GM19328 (cell line): ENCODE measurements around the gene RELCH.

ENCODE experiments used
- ATAC-seq: cut with Tn5 transposase; IDR thresholded peaks from one replicate; pipeline ENCODE4 v1.9.1; 2021; ENCODE audit warnings: mild to moderate bottlenecking, moderate library complexity; ENCODE audit not compliant: unreplicated experiment

Gene RELCH

DNA sequence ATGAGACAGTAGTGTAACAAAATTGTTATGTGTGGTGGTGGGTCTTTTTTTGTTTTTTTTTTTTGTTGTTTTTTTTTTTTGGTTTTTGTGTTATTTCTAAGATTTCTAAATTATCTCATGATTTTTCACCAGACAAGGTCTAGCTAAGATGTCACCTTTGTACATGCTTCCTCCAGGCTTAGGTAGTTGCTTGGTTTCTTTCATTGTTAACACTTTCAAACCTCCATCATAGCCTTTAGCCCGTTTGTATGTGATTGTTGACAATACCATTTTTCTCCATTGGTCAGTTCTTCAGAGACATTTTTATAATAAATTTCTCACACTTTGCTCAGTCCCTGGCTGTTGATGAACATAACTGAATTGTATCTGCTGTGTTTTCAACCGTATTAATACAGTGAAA, 2.2 kb downstream of the RELCH start:
- ATAC-seq: no peak

DNA sequence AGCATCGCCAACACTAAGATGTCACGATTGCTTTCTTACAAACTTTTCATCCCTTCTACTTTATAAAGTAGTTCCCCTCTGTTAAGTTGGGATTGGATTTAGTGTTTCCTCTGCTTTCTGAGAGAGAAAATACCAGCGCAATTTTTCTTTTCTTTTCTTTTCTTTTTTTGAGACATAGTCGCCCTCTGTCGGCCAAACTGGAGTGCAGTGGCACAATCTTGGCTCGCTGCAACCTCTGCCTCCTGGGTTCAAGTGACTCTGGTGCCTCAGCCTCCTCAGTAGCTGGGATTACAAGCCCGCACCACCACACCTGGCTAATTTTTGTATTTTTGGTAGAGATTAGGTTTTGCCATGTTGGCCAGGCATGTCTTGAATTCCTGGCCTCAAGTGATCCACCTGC, 9.0 kb downstream of the RELCH start:
- no peak for ATAC-seq

DNA sequence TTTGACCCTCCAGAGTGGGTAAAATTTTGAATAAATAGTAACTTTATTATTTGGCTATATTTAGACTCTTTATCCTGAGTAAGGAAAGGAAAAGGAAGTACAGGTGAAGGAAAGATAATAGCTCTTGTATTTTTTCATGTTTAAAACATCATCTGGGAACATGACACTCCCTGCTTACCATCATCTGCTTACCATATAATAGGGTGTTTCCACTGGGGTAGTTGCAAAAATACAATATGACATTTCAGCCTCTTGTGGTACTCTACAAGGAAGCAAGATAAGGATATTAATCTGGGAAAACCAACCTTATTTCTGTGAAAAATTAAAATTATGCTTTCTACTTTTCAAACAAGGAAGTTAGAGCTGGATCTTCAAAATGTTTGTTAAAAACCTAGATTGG, 9.9 kb downstream of the RELCH start:
- no peak for ATAC-seq

DNA sequence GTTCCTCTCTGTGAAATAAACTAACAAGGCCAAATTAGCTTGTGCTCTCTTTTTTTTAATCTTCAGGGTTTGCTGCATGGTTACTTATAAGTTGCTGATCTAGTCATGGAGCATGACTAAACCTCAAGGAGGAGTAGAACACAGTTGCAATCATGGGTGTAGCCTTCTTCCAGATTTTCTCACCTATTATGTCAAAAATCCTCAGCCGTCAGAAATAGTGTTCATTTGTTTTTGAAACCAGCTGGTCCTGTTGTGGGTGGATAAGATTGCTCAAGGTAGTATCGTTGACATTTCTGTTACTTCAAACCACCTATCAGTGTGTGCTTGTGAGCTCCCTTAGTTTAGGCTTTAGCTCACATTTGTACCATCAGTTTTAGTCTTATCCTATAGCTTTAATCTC, 11.2 kb downstream of the RELCH start:
- no peak for ATAC-seq

DNA sequence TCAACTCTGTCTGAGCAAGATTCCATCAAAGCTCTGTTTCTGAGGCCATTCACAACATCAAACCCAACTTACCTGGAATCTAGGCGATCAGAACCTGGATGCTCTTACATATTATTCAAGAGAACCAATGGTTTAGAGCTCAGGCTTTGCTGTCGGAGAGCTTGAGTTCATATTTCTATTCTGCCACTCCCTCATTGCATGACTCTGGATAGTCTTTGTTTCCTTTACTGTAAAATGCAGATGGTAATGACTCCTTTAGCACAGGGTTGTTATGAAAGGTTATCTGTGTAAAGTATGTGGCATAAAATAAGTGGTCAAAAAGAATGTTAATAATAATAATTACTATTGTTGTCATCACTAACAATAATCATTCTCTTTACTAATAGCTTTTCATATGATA, 12.6 kb downstream of the RELCH start:
- ATAC-seq: no peak

DNA sequence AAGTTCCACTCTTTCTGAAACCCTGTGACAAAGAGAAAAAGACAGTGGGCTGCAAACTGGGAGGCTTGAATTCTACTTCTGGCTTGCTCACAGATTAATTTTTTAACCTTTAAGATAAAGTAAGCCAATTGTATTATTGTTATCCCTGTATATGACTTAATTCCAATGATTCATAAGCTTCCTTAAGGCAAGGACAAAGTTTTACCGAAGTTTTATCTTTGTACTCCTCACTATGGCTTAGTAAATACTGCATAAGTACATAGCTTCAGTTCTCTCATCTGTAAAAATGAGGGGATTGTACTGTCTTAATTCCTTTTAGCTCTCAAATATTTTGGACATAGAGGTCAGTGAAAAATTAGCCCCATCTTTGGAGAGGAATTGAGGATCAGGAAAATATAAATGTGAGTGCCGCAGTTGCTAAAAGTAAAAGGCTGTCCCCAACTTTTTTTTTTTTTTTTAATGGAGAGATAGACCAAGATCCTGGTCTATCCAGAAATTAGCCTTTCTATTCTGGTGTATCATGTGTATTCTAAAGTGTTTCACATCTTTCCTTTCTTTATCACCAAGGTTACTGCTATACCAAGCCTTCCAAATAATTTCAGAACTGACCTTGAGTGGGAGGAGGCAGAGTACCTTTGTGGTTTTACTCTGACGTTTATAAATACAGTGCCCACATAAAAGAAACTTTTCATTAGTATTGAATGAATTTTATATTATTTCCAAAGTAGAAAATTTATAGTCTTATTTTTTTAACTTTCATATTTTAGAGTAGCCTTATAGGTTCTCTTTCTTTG, 13.3 kb downstream of the RELCH start:
- ATAC-seq: no peak

DNA sequence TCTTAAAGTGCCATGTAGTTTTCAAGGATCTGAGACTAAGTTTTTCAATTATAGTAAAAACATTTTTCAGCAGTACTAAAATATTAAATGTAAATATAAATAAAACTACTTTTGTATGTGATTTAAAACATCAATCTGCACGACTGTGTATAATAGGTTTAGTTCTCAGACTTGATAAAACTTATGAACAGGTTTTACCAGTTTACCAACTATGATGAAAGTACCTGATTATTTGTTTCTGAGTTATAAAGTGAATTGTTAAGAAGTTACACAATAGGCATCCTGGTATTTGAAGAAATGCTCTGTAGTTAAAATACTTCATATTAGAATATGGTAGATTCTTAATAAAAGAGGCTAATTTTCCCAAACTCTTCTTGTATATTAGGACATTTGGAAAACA, 14.8 kb downstream of the RELCH start:
- no peak for ATAC-seq

DNA sequence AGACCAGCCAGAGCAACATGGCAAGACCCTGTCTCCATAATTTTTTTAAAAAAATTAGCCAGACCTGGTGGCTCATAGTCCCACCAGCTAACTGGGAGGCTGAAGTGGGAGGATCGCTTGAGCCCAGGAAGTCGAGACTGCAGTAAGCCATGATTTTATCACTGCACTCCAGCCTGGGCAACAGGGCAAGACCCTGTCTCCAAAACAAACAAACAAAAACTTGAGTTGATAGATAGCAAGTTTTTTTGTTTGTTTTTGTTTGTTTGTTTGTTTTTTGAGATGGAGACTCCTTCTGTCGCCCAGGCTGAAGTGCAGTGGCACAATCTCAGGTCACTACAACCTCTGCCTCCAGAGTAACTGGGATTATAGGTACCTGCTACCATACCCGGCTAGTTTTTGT, 18.8 kb downstream of the RELCH start:
- no peak for ATAC-seq

DNA sequence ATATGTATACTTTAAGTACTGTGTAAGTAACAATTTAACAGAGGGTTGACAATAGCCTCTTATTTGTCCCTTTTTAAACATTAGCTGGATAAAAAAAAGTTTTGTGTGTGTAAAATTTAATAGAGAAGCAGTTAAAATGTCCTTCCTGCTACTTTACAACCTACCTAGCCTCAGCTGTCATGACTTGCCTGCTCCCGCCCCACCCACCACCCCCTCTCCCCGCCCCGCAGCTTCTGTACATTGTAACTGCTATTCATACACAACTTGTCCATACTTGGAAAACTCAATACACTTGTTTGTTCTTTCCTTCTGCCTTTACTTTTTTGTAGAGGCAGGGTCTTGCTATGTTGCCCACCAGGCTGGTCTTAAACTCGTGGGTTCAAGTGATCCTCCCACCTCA, 19.5 kb downstream of the RELCH start:
- ATAC-seq: no peak

DNA sequence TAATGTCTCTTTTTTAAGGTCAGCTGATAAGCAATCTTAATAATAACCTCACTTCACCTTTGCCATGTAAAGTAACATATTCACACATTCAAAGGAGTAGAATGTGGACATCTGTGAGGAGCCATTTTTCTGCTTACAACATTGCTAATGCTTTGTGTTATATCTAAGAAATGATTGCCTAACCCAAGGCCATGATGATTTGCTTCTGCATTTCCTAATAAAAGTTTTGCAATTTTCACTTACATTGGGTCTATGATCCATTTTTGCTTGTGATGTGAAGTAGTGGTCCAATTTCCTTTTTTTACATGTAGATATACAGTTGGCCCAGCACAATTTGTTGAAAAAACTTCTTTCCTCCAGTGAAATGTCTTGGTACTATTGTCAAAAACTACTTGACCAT, 22.0 kb downstream of the RELCH start:
- no peak for ATAC-seq

DNA sequence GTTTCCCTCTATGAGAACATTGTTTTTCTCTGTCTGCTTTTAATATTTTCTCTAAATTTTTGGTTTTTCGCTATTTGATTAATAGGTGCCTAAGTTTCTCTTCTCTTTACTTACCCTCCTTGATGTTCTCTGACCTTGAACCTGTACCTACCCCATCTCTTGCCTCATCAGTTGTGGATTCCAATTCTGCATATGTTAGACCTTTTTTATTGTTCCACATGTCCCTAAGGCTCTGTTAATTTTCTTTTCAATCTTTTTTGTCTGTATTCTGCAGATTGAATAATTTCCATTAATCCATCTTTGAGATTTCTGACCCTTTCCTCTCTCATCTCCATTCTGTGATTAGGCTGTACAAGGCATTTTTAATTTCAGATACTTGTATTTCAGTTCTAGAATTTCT, 23.1 kb downstream of the RELCH start:
- no peak for ATAC-seq

DNA sequence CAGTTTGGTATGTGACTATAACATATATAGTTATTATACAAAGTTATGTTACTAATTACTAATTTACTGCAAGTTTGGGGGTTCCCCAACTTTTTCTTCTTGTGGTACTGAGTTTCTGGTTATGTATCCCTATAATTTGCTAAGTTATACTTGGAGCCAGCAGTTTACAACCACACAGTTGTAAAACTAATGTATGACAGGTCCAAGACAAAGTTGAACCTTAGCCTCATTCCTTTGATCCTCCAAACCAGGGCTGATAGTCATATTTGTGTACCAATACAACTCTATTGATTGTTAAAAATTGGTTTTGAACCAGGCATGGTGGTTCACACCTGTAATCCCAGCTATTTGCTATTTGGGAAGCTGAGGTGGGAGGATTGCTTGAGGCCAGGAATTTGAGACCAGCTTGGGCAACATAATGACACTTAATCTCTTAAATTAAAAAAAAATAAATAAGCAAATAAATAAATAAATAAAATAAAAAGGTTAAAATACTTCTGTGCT, 24.3 kb downstream of the RELCH start:
- no peak for ATAC-seq

DNA sequence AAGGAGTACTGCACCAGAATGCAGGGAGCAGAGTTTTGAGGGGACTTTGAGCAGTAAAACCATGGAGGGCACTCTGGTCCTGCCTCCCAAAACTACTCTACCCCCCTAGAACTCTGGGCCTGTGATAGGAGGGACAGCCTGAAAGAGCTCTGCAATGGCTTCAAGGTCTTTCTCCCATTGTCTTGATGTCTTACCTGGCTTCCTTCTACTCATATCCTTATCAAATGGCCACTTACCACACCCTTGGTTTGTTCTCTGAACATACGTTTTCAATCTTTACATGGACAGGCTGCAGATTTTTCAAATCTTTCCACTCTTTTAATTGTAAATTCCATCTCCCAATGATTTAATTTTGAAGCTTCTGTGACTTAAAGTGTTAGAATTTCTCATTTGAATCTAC, 27.7 kb downstream of the RELCH start:
- no peak for ATAC-seq

DNA sequence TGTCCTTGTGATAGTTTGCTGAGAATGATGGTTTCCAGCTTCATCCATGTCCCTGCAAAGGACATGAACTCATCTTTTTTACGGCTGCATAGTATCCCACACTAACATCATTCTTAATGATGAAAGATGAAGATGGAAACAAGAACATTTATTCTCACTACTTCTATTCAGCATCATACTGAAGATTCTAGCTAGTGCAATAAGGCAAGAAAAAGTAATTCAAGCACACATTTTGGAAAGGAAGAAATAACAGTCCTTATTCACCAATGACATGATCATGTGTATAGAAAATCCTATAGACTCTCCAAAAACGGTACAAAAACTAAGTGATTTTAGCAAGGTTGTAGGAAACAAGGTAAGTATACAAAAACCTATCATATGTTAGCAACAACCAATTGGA, 37.2 kb downstream of the RELCH start:
- no peak for ATAC-seq

DNA sequence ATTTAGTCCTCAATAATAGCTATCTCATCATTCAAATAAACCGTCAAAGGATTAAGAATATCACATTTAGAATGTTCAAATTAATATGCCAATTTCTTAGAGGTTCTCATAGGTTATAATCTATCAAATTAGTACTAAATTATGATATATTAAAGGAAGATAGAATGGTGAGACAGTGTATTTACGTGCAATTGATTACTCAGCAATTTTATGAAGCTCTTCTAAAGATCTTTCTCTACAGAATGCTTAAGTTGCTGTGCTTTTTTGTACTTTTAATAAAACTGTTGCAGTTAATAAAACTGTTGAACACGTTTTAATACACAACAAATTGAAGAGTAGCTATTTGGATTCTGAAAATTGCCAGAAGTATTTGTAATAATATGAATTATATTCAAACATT, 39.0 kb downstream of the RELCH start:
- ATAC-seq: no peak

DNA sequence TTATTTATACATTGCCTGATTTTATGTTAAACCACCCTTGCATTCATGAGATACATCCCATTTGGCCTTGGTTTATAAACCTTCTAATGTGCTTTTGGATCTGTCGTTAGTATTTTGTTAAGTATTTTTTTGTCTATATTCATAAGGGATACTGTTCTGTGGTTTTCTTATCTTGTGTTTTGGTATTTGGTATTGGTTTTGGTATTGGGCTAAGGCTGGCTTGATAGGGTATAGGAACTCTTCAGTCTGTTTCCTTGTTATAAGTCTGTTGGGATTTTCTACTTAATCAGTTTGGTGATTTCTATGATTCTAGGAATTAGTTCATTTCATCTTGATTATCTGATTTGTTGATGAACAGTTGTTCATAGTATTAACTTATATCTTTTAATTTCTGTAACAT, 49.2 kb downstream of the RELCH start:
- no peak for ATAC-seq

DNA sequence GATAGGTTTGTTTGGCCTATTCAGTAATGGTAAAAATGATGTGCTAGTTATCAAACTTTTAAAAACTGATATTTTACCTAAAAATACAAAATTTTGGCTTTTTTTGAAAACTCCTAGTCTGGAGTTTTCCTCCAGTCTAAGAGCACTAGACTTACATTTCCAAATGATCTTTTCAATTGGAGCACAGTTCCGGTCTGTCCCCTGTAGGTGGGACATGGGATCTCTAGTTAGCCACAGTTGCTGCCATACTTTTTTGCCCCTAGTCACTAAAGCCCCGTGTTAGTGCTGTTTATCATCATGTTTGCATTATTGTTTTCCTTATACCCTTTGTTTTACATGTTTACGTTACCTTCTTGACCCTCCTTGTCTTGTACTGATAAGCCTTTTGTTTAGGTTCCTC, 52.4 kb downstream of the RELCH start:
- ATAC-seq: no peak

DNA sequence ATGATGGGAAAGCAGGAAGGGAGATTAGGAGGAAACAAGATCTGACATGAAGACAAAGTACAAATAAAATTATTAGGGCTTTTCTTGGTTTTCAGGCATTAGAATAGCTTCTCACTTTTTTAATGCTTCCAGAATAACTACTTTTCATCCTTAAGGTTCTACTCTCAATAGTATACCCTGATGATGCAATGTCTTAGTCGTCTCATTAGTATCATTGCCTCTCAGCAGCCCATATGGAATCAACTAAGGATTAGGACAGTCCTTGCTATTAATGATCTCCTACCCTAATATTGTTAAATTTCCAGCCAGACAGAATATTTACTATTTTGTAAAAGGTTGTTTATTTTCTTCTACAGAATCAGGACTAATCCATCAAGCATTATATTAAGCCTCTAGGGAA, 55.9 kb downstream of the RELCH start:
- ATAC-seq: no peak

DNA sequence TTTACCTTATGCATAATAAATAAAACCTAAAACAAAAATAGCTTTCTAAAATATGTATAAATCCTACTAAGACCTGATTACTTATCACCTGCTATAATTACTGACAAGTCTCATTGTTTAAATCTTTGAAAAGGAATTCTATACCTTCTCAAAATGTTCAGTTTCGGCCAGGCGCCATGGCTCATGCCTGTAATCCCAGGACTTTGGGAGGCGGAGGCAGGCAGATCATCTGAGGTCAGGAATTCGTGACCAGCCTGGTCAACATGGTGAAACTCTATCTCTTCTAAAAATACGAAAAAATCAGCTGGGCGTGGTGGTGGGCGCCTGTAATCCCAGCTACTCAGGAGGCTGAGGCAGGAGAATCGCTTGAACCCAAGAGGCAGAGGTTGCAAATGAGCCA, 58.1 kb downstream of the RELCH start:
- no peak for ATAC-seq

DNA sequence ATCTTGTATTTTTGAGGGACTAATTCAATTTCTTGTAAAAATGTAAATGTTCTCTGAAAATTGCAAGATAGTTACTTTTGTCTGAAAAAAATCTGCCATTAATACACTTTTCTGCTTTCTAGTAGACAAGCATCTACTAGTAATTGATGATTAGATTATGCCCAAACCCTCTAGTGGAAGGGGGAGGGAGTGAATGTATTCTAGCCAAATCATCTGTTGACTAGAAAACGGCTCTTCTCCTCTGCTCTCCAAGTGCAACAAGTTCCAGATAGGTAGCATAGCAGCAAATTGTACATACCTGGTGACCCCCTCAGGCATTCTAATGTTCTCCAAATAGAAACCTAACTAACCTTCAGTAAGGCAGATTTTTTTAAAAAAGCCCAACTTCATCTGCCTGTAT, 58.6 kb downstream of the RELCH start:
- no peak for ATAC-seq

DNA sequence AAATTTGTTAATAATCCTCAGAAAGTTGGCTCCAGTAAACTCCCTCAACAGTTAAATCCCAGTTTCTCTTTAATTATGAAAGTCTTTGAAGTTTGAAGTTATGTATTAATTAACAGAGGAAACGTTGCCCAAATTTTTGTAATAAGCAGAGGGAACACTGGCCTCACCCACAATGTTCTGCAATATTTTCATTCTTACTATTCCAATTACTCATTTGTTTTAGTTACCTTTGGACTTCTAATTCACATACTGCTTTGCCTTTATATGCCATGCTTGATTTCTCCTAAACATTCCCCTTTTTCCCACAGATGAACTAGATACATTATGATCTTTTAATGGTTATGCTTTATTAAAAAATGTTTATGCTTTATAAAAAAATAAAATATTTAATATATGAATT, 61.3 kb downstream of the RELCH start:
- no peak for ATAC-seq

DNA sequence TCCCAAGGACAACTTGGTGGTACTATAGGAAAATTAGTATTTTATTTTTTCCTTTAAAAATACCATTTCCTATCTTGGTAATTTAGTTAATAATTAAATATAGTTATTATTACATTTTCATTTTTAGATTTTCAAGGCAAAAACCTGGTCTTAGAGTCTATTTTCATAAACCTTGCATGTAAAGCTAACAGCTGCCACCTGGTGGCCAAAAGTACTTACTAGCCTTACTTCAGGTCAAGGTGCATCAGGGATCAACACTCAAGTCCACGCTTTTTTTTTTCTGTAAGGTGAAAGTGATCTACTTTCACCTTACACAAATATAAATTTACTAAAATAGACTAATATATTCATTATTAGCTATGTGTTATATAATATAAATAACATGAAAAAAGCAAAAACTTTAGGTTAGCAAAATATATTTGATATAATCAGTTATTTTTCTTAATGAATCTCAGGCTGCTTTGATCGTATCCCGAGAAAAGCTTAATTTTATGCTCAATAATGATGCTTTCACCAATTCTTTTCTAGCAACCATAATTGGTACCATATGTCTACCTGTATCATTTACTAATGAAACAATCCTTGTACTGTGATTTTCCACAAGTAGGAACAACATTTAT, 62.5 kb downstream of the RELCH start:
- ATAC-seq: no peak

DNA sequence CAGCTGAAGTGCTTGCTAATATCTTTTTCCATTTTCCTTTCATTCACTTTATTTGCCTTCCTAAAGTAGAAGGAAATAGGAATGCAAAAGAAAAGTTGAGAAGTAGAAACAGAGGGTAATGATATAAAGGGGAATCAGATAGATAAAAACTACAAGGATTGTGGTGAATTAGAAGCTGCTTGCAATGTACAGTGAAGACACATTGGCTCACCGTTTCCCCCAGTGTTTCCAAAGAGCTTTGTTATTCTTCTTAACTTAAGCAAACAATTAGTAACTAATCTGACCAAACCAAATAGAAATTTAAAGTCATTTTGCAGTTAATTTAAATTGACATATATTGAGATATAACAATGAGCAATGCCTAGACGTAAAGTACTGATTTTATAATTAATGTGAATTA, 63.4 kb downstream of the RELCH start:
- no peak for ATAC-seq
